K562 (cell line): ENCODE measurements around the gene CCDC85C. TPM values are rescaled to one million over a fixed set of nuclear protein-coding genes. Genes with fewer than 3 reads are reported as not detected.

Experiments used
- CBX1 ChIP-seq: sonication (generic); IDR thresholded peaks from 2 replicates; pipeline ENCODE4 v1.6.1; 2016; ENCODE audit warnings: antibody characterized with exemption, low read depth, mild to moderate bottlenecking
- CHD1 ChIP-seq: fragments of 200-600 bp; sonication (generic); IDR thresholded peaks from one replicate; pipeline ENCODE4 v1.6.1; 2012; ENCODE audit warnings: mild to moderate bottlenecking, moderate library complexity, low read length, inconsistent platforms
- IFI16 ChIP-seq: fragments of 250-450 bp; sonication (Bioruptor Pico); IDR thresholded peaks from 2 replicates; pipeline ENCODE4 v2.1.2; 2022; ENCODE audit warnings: mild to moderate bottlenecking, inconsistent platforms
- PCBP2 ChIP-seq: fragments of 200-400 bp; formaldehyde crosslinking; IDR thresholded peaks from 2 replicates; pipeline ENCODE4 v1.6.1; 2018; ENCODE audit warnings: low read length, low read depth, mild to moderate bottlenecking, moderate library complexity; ENCODE audit not compliant: poor library complexity, severe bottlenecking
- polyA plus RNA-seq, 8 experiments: library from polyadenylated mRNA; depleted of rRNA in 4 of 8; stranded (reverse) in 5 of 8; unstranded in 3 of 8; fragments of >200 nt; fragmentation: Nextera tagmentation in 2 of 8; fragmentation: Illumina TruSeq in 1 of 8; extraction: Ambion mirVana in 2 of 8; extraction: Trizol in 1 of 8; gene quantifications; 2 replicates each; pipeline versions ENCODE4 v1.2.1 to v1.2.3, GENCODE V29; 2011 to 2014; ENCODE audit warnings: inconsistent platforms in 1 of 8, missing spikeins in 1 of 8
- total RNA-seq, 7 experiments: library from RNA; depleted of rRNA in 6 of 7; stranded (reverse); fragments of >200 nt in 6 of 7; fragmentation: Illumina TruSeq in 2 of 7; extraction: Trizol in 2 of 7; gene quantifications; 2 replicates each; pipeline versions ENCODE4 v1.2.1 to v1.2.3, GENCODE V29; 2011 to 2021; ENCODE audit warnings: low replicate concordance in 1 of 7
- TF ChIP-seq, protein P1 (sequence below), 2 experiments: fragments of 450-650 bp; IDR thresholded peaks; 2 replicates each; pipeline ENCODE4 v1.6.1; 2016
- TF ChIP-seq, protein P2 (sequence below): fragments of 450-650 bp; IDR thresholded peaks from 2 replicates; pipeline ENCODE4 v1.6.1; 2016; ENCODE audit warnings: low read depth, mild to moderate bottlenecking, moderate library complexity
- TF ChIP-seq, protein P3 (sequence below): fragments of 250-450 bp; sonication (Bioruptor Pico); IDR thresholded peaks from 2 replicates; pipeline ENCODE4 v1.5.0; 2021; ENCODE audit warnings: mild to moderate bottlenecking, moderate library complexity
- TF ChIP-seq, protein P4 (sequence below): fragments of 450-650 bp; IDR thresholded peaks from 2 replicates; pipeline ENCODE4 v1.6.1; 2016; ENCODE audit warnings: low read depth

Gene CCDC85C
- total and polyA plus RNA-seq, 9 of the 15 experiments (the other 6 are each of a cell fraction or from before 2014, with no cell fraction given): 0.18 to 22.0 (median 6.3) TPM

DNA sequence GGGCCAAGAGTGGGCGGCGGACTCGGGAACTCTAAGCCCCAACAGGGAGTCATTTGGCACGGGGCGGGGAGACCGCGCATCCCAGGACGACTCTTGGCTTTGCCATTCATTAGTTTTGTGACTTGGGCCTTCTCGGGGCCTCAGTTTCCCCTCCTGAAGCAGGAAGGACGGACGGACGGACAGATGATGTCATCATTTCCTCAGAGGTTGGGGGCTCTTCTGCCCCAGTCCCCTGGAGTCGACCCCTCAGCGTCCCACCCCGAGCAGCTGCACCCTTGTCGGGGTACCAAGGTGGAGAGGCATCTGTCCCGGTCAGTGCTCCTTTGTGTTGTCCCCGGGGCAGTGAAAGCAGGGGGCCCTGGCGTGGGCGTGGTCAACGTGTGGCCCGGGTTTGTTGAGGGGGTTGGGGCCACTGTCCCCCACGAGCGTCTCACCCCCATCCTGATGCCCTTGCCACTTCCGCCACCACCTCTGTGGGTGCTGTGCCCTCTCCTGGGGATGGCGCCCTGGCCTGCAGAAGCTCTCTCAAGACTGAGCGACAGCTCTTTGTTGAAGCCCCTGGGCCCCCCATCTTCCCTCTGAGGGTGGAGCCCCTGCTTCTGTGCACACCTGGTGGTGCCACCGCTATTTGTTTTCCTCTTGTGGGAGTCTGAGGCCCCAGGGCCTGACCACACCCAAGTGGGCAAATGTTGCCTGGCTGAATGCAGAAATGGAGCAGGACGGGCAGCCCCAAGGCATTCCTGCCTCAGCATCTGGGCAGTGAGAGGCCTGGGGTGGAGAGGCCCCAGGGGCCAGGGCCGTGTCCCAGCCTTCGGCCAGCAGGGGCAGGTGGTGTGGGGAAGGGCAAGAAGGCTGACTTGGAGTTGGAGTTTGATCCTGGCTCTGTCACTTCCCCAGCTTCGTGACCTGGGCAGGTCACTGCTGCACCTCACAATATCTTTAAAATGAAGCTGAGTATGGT lies 41.8 kb upstream of the CCDC85C start (continued):
- TF ChIP-seq CHD1: no peak
- TF ChIP-seq, protein P1, sequence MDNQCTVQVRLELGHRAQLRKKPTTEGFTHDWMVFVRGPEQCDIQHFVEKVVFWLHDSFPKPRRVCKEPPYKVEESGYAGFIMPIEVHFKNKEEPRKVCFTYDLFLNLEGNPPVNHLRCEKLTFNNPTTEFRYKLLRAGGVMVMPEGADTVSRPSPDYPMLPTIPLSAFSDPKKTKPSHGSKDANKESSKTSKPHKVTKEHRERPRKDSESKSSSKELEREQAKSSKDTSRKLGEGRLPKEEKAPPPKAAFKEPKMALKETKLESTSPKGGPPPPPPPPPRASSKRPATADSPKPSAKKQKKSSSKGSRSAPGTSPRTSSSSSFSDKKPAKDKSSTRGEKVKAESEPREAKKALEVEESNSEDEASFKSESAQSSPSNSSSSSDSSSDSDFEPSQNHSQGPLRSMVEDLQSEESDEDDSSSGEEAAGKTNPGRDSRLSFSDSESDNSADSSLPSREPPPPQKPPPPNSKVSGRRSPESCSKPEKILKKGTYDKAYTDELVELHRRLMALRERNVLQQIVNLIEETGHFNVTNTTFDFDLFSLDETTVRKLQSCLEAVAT (IDR thresholded peaks at IDR 0.05): no peak
- TF ChIP-seq, protein P2, sequence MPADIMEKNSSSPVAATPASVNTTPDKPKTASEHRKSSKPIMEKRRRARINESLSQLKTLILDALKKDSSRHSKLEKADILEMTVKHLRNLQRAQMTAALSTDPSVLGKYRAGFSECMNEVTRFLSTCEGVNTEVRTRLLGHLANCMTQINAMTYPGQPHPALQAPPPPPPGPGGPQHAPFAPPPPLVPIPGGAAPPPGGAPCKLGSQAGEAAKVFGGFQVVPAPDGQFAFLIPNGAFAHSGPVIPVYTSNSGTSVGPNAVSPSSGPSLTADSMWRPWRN: no peak
- TF ChIP-seq, protein P3, sequence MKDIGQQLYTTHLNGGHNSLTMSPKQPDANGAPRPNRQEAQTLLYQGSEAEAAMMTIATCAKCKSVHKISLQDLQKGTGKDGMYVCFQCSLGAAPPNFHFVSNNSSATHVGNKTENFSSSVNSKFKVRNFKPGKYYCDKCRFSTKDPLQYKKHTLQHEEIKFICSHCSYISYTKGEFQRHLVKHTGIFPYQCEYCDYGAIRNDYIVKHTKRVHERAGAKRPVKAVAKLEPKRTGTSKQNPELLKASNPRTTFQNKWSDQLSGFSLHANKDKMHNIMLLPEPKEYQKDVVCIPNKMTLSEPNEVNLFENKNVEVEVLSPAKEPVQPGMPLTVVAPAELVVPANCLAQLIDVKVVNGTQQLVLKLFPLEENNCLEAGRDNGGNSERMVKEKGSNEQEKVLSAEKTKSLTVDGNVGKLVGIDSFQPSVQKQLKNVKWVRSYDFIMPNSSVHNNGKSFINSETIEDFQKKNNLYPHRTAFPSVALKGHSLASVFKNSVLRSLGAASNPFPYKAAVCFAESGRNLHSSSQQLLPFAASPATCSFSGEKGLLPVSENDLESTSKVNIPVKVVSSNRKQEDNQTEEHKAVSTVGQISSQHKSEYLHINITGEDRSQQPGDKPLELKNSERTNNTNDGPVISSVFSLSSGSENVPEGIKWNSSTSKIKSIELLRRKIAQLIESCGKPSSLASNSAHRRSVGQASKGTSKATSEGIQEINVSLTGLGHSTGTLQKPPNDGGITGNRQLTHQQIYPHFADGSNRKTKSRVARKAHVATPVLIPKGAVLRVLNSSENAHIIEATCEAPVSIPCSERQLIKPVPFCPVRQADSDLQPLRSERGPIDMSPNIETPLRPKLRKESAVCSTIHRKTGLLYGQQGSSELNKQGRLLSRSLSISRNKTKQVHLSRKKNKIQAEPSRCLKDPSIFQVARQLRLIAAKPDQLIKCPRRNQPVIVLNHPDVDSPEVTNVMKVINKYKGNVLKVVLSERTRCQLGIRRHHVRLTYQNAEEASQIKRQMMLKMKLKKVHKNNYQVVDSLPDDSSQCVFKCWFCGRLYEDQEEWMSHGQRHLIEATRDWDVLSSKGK: no peak
- TF ChIP-seq, protein P4, sequence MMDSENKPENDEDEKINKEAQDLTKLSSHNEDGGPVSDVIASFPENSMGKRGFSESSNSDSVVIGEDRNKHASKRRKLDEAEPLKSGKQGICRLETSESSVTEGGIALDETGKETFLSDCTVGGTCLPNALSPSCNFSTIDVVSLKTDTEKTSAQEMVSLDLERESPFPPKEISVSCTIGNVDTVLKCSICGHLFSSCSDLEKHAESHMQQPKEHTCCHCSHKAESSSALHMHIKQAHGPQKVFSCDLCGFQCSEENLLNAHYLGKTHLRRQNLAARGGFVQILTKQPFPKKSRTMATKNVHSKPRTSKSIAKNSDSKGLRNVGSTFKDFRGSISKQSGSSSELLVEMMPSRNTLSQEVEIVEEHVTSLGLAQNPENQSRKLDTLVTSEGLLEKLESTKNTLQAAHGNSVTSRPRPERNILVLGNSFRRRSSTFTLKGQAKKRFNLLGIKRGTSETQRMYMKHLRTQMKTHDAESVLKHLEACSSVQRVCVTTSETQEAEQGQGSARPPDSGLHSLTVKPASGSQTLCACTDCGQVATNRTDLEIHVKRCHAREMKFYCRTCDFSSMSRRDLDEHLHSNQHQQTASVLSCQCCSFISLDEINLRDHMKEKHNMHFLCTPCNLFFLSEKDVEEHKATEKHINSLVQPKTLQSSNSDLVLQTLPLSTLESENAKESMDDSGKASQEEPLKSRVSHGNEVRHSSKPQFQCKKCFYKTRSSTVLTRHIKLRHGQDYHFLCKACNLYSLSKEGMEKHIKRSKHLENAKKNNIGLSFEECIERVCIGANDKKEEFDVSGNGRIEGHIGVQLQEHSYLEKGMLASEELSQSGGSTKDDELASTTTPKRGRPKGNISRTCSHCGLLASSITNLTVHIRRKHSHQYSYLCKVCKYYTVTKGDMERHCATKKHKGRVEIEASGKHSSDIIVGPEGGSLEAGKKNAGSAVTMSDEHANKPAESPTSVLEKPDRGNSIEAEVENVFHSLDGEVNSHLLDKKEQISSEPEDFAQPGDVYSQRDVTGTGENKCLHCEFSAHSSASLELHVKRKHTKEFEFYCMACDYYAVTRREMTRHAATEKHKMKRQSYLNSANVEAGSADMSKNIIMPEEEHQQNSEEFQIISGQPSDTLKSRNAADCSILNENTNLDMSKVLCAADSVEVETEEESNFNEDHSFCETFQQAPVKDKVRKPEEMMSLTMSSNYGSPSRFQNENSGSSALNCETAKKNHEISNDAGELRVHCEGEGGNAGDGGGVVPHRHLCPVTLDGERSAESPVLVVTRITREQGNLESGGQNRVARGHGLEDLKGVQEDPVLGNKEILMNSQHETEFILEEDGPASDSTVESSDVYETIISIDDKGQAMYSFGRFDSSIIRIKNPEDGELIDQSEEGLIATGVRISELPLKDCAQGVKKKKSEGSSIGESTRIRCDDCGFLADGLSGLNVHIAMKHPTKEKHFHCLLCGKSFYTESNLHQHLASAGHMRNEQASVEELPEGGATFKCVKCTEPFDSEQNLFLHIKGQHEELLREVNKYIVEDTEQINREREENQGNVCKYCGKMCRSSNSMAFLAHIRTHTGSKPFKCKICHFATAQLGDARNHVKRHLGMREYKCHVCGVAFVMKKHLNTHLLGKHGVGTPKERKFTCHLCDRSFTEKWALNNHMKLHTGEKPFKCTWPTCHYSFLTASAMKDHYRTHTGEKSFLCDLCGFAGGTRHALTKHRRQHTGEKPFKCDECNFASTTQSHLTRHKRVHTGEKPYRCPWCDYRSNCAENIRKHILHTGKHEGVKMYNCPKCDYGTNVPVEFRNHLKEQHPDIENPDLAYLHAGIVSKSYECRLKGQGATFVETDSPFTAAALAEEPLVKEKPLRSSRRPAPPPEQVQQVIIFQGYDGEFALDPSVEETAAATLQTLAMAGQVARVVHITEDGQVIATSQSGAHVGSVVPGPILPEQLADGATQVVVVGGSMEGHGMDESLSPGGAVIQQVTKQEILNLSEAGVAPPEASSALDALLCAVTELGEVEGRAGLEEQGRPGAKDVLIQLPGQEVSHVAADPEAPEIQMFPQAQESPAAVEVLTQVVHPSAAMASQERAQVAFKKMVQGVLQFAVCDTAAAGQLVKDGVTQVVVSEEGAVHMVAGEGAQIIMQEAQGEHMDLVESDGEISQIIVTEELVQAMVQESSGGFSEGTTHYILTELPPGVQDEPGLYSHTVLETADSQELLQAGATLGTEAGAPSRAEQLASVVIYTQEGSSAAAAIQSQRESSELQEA: no peak
- no peak for TF ChIP-seq CBX1
- TF ChIP-seq IFI16: no peak
- TF ChIP-seq PCBP2: no peak
